HepG2 (cell line): Measurements from ENCODE around the gene RECQL. TPM values are rescaled to one million over a fixed set of nuclear protein-coding genes. Genes with fewer than 3 reads are reported as not detected.

Experiments used
- CBX2 ChIP-seq, 2 experiments: fragments of 200-600 bp in 1 of 2; sonication (generic); formaldehyde crosslinking in 1 of 2; IDR thresholded peaks; 2 replicates each; pipeline versions ENCODE4 v1.7.0 to v1.8.1; 2018 to 2022; ENCODE audit warnings: low read depth in 2 of 2, low read length in 1 of 2, mild to moderate bottlenecking in 1 of 2, missing genetic modification reagents in 1 of 2
- FOXK1 ChIP-seq: sonication (generic); formaldehyde crosslinking; IDR thresholded peaks from 2 replicates; pipeline ENCODE4 v1.4.0; 2020; ENCODE audit warnings: low read depth, missing genetic modification reagents, borderline replicate concordance
- GABPB1 ChIP-seq: IDR thresholded peaks from 2 replicates; pipeline ENCODE4 v1.6.1; 2016; ENCODE audit warnings: mild to moderate bottlenecking, missing genetic modification reagents, moderate library complexity, missing compliant biosample characterization
- KLF9 ChIP-seq: IDR thresholded peaks from 2 replicates; pipeline ENCODE4 v1.6.1; 2016; ENCODE audit warnings: low read depth
- MNT ChIP-seq: fragments of 450-650 bp; IDR thresholded peaks from 2 replicates; pipeline ENCODE4 v1.6.1; 2016
- NFIC ChIP-seq: IDR thresholded peaks from 2 replicates; pipeline ENCODE4 v1.6.1; 2012; ENCODE audit warnings: mild to moderate bottlenecking, low read length, inconsistent platforms
- POGK ChIP-seq: sonication (generic); formaldehyde crosslinking; conservative IDR thresholded peaks from 2 replicates; pipeline ENCODE4 v1.8.0; 2022; ENCODE audit warnings: mild to moderate bottlenecking, moderate library complexity, missing genetic modification reagents
- RARG ChIP-seq: sonication (generic); formaldehyde crosslinking; IDR thresholded peaks from 2 replicates; pipeline ENCODE4 v1.4.0; 2020; ENCODE audit warnings: low read depth, mild to moderate bottlenecking, missing genetic modification reagents
- SP4 ChIP-seq: sonication (generic); formaldehyde crosslinking; IDR thresholded peaks from 2 replicates; pipeline ENCODE4 v1.8.1; 2023; ENCODE audit warnings: mild to moderate bottlenecking, missing genetic modification reagents
- TCF7 ChIP-seq: sonication (generic); IDR thresholded peaks from 2 replicates; pipeline ENCODE4 v1.6.1; 2016; ENCODE audit warnings: antibody characterized with exemption, low read depth
- ZBTB34 ChIP-seq: sonication (generic); formaldehyde crosslinking; IDR thresholded peaks from 2 replicates; pipeline ENCODE4 v1.8.0; 2022; ENCODE audit warnings: mild to moderate bottlenecking, missing genetic modification reagents
- ZFP91 ChIP-seq: sonication (generic); formaldehyde crosslinking; IDR thresholded peaks from 2 replicates; pipeline ENCODE4 v1.9.0; 2022; ENCODE audit warnings: missing genetic modification reagents, mild to moderate bottlenecking, borderline replicate concordance
- ZNF234 ChIP-seq: sonication (generic); formaldehyde crosslinking; conservative IDR thresholded peaks from 2 replicates; pipeline ENCODE4 v1.5.1; 2020; ENCODE audit warnings: mild to moderate bottlenecking, missing genetic modification reagents
- ZNF280D ChIP-seq: sonication (generic); formaldehyde crosslinking; IDR thresholded peaks from 2 replicates; pipeline ENCODE4 v1.5.1; 2020; ENCODE audit warnings: mild to moderate bottlenecking, missing genetic modification reagents
- ZNF652 ChIP-seq: IDR thresholded peaks from 2 replicates; pipeline ENCODE4 v1.6.1; 2016; ENCODE audit warnings: low read depth, borderline replicate concordance
- ZNF788 ChIP-seq: sonication (generic); formaldehyde crosslinking; IDR thresholded peaks from 2 replicates; pipeline ENCODE4 v1.5.0; 2020; ENCODE audit warnings: mild to moderate bottlenecking, missing genetic modification reagents, borderline replicate concordance
- polyA plus RNA-seq, 8 experiments: library from polyadenylated mRNA; depleted of rRNA in 3 of 8; stranded (reverse) in 7 of 8; unstranded in 1 of 8; fragments of >200 nt; fragmentation: Illumina TruSeq in 4 of 8; extraction: Trizol in 4 of 8; gene quantifications; 2 replicates each; pipeline versions ENCODE4 v1.2.1 to v1.2.3, GENCODE V29; 2011 to 2016; ENCODE audit warnings: low read depth in 4 of 8, missing spikeins in 1 of 8, mixed read lengths in 1 of 8; ENCODE audit not compliant: insufficient read depth in 1 of 8
- total RNA-seq, 5 experiments: library from RNA; depleted of rRNA; stranded (reverse); fragments of >200 nt; fragmentation: Illumina TruSeq; extraction: Trizol; gene quantifications; 2 replicates each; pipeline ENCODE4 v1.2.3, GENCODE V29; 2016; ENCODE audit warnings: low read depth in 1 of 5

Gene RECQL
- total and polyA plus RNA-seq, 2 of the 13 experiments (the other 11 are each of a cell fraction or from before 2014, with no cell fraction given), result 7.2 to 41.5 TPM

- no peak for TF ChIP-seq POGK
- TF ChIP-seq NFIC, result peak; percentile 42; the same call in 1 of the 2 replicates
- TF ChIP-seq CBX2 (IDR thresholded peaks at IDR 0.05; ENCODE audit: low read depth, low read length), result no peak
- TF ChIP-seq CBX2 (CRISPR knock-in tag; IDR thresholded peaks at IDR 0.05; ENCODE audit: low read depth), result no peak
- peak; percentile 95 for TF ChIP-seq SP4 (CRISPR knock-in tag)
- no peak for TF ChIP-seq KLF9 (CRISPR knock-in tag)
- TF ChIP-seq ZNF280D (CRISPR knock-in tag), result no peak
- TF ChIP-seq ZNF788 (CRISPR knock-in tag), result peak; percentile 94; the same call in 1 of the 2 replicates
- TF ChIP-seq ZNF234 (CRISPR knock-in tag), result 0 out of 2 replicates have a peak, but pooled peaks have one; percentile 28
- TF ChIP-seq TCF7, result no peak
- peak; percentile 80; the same call in 1 of the 2 replicates for TF ChIP-seq ZFP91
- no peak for TF ChIP-seq ZNF652 (CRISPR knock-in tag)
- 0 out of 2 replicates have a peak, but pooled peaks have one; percentile 29 for TF ChIP-seq ZBTB34
- TF ChIP-seq FOXK1 (CRISPR knock-in tag), result peak; percentile 99
- TF ChIP-seq RARG (CRISPR knock-in tag), result no peak
- TF ChIP-seq GABPB1 (CRISPR knock-in tag), result peak; percentile 91
- peak; percentile 84 for TF ChIP-seq MNT
These were observed at the start of gene RECQL, which contains the start of gene GOLT1B (continued) for GRCh38 chr12:21501258-21502163.
